ENCODE measurements around the gene RPTOR. TPM values are rescaled to one million over a fixed set of nuclear protein-coding genes. Genes with fewer than 3 reads are reported as not detected.
A peak's percentile ranks its signal among the peaks of the same experiment; 100 is the strongest.

Gene RPTOR
- total RNA-seq, 1 donor from 2014 or later: 53.7 TPM

DNA sequence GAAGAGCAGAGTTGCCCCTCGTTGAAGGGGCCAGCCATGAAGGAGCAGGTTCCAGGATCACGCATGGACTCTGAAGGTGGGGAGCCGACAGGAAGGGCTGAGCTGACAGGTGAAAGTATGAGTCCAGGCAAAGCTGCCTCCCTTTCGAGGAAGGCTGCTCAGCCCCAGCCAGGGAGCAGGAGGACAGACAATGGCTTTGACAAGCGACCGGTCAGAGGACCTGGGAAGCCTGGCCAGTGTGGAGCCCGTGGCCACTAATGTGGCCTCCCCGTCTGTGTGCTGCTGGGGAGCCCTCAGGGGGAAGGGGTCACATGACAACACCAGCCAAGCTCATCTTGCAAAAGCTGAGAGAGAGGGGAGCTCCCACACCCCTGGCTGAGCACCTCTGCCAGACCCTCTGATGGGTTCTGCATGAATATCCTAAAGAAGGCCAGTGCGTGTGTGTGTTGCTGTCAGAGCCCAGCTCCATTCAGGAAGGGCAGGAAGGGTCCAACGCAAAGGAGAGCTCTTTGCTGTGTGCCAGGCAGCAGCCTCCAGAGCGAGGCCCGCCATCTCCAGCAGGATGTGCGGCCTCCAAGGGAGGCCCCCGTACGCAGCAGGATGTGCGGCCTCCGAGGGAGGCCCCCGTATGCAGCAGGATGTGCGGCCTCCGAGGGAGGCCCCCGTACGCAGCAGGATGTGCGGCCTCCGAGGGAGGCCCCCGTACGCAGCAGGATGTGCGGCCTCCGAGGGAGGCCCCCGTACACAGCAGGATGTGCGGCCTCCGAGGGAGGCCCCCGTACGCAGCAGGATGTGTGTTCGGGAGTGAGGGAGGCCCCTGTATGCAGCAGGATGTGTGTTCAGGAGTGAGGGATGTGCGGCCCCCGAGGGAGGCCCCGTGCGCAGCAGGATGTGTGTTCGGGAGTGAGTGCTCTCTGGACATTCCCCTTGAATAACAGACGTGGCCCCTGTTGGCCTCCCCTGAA, 344.9 kb downstream of the RPTOR start:
- H3K36me3 Mint-ChIP-seq: peaks cover 15% of the 10 kb centered on the region
- no peaks in the 10 kb centered on the region for H3K9me3 Mint-ChIP-seq
- DNase-seq (ENCODE audit: low spot score in 2 of 2, unreplicated experiment in 2 of 2): no peak
- H3K4me3 Mint-ChIP-seq: no peak overlapping the region
- no peaks in the 10 kb centered on the region for H3K27me3 Mint-ChIP-seq (ENCODE audit: low read depth)
- H3K27ac Mint-ChIP-seq: no peak overlapping the region
- H3K4me1 Mint-ChIP-seq: peaks cover 8% of the 10 kb centered on the region
- TF ChIP-seq, protein P1, sequence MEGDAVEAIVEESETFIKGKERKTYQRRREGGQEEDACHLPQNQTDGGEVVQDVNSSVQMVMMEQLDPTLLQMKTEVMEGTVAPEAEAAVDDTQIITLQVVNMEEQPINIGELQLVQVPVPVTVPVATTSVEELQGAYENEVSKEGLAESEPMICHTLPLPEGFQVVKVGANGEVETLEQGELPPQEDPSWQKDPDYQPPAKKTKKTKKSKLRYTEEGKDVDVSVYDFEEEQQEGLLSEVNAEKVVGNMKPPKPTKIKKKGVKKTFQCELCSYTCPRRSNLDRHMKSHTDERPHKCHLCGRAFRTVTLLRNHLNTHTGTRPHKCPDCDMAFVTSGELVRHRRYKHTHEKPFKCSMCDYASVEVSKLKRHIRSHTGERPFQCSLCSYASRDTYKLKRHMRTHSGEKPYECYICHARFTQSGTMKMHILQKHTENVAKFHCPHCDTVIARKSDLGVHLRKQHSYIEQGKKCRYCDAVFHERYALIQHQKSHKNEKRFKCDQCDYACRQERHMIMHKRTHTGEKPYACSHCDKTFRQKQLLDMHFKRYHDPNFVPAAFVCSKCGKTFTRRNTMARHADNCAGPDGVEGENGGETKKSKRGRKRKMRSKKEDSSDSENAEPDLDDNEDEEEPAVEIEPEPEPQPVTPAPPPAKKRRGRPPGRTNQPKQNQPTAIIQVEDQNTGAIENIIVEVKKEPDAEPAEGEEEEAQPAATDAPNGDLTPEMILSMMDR (IDR thresholded peaks at IDR 0.05; ENCODE audit: unreplicated experiment): no peak

DNA sequence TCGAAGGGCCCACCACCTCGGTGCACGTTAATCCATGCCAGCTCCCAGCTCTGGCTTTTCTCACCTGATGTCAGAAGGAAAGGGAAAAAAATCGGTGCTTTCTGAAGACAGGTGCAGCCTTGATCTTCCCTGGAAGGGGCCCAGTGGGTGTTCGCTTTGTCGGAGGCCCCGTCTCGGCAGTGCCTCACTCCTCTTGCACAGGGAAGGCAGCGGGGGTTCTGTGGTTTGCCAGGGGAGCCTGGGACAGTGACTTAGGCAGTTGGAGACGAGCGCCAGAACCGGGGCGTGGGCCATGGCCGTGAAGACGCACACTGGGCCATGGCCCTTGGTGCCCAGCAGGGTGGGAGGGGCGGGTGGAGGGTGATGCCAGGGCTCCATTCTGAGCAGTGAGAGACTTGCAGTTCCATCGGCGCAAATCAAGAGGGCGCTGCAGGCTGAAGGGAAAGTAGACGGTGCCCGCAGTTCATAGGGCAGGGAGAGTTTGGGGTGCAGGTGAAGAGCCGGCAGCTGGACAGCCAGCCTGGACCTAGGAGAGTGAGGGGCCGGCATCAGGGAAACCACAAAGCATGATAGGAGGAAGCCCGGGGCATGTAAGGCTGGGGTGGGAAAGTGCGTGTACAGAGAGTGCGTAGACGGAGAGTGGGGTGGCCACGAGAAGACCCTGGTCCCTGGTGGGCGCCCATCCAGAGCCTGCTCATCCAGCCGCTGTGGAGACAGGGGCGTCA, 345.7 kb downstream of the RPTOR start:
- TF ChIP-seq, protein P1 (IDR thresholded peaks at IDR 0.05; ENCODE audit: unreplicated experiment): no peak
- Mint-ChIP-seq H3K4me1 (peaks cover 8% of the 10 kb centered on the region), H3K36me3 (peaks cover 17% of the 10 kb centered on the region), H3K27ac (no peak overlapping the region), H3K27me3 (ENCODE audit: low read depth) (no peaks in the 10 kb centered on the region), H3K9me3 (no peaks in the 10 kb centered on the region), H3K4me3 (no peak overlapping the region)
- DNase-seq (ENCODE audit: low spot score in 2 of 2, unreplicated experiment in 2 of 2): peak in 1 of 2 experiments; percentile 16

DNA sequence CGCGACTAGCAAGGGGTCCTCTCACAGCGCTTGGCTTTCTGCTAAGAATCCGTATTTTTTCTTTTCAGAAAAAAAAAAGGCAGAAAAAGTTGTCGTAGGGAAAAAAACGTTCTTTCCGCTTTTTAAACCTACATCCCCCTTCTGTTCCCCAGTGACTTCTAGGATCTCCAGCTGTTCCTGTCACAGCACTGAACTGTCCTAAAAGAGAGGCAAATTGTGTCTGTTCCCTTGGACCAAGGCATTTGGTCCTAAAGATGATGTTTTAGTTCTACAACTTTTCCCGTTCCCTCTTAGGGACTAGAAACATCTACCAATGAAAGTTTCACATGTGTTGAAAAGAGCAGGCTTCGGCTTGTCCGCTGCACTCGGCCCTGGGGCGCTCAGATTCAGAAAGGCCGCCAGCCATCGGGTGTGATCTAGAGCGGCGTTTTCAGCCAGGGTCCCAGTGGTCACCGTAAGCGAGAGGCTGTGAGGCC, 346.3 kb downstream of the RPTOR start:
- Mint-ChIP-seq H3K27ac (no peak overlapping the region), H3K36me3 (peaks cover 14% of the 10 kb centered on the region), H3K27me3 (ENCODE audit: low read depth) (no peaks in the 10 kb centered on the region), H3K4me1 (peaks cover 8% of the 10 kb centered on the region), H3K4me3 (no peak overlapping the region), H3K9me3 (no peaks in the 10 kb centered on the region)
- TF ChIP-seq, protein P1 (IDR thresholded peaks at IDR 0.05; ENCODE audit: unreplicated experiment): no peak
- DNase-seq (ENCODE audit: low spot score in 2 of 2, unreplicated experiment in 2 of 2): no peak

DNA sequence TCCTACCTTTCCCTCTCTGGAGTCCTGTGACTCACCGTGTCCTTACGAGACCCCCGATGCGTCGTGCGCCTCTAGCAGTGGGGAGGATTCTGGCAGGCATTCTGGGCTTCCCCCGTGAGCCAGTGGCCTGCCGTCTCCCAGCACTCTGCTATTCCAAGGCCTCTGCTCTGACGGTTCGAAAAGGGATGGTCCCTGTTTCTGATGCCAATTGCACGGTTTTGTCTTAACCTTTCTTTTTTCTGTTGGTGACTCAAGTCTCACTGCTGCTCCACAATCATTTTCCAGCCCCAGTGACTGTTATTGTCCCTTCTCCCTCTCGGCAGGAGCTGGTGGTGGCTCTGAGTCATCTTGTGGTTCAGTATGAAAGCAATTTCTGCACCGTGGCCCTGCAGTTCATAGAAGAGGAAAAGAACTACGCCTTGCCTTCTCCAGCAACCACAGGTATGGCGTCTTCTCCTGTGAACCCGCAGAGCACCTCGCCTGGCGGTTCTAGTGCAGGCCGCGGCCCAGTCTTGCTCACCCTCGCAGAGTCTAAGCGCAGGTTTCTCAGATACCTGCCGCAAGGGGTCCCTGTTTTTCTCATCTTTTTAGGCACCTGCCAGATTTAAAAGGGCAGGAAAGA, 346.9 kb downstream of the RPTOR start:
- H3K4me3 Mint-ChIP-seq: no peak overlapping the region
- H3K9me3 Mint-ChIP-seq: no peaks in the 10 kb centered on the region
- H3K36me3 Mint-ChIP-seq: peaks cover 12% of the 10 kb centered on the region
- no peaks in the 10 kb centered on the region for H3K27me3 Mint-ChIP-seq (ENCODE audit: low read depth)
- TF ChIP-seq, protein P1 (IDR thresholded peaks at IDR 0.05; ENCODE audit: unreplicated experiment): no peak
- H3K27ac Mint-ChIP-seq: no peak overlapping the region
- no peak for DNase-seq (ENCODE audit: low spot score in 2 of 2, unreplicated experiment in 2 of 2)
- H3K4me1 Mint-ChIP-seq: peaks cover 8% of the 10 kb centered on the region

DNA sequence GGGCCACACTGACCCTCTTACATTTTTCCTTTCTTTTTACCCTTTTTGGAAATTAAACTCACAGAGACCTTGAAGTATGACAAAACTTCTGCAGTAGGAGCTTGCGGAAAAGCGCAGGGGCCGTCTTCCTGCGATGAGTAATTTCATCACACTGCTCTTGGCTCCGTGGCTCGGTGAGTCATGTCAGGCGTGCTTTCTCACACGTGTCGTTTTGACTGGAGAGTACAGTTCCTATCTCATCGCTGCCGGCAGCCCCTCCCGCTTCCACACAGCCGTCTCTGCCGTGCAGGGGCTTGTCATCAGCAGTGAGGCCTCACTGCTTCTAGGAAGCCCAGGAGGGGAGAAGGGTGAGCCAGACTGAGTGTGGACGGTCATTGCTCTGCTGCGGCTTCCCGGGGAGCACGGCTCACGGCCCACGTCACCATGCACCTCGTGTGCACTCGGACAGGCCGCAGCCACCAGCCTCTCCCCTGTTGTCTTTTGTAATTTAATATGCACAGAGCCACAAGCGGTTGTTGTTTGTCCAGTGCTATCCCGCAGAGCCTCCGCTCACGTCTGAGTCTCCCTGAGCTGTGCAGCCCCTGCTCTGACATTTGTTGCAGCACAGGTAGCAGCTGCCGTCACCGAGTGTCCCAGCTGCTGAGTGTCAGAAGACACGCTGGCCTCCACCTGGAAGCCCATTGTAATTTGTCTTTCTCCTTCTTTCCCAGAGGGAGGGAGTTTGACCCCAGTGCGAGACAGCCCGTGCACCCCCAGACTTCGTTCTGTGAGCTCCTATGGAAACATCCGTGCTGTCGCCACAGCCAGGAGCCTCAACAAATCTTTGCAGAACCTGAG, 347.6 kb downstream of the RPTOR start:
- TF ChIP-seq, protein P1 (IDR thresholded peaks at IDR 0.05; ENCODE audit: unreplicated experiment): no peak
- no peak for DNase-seq (ENCODE audit: low spot score in 2 of 2, unreplicated experiment in 2 of 2)
- H3K27ac Mint-ChIP-seq: no peak overlapping the region
- H3K27me3 Mint-ChIP-seq (ENCODE audit: low read depth): no peaks in the 10 kb centered on the region
- H3K9me3 Mint-ChIP-seq: no peaks in the 10 kb centered on the region
- H3K4me1 Mint-ChIP-seq: peaks cover 8% of the 10 kb centered on the region
- peaks cover 15% of the 10 kb centered on the region for H3K36me3 Mint-ChIP-seq
- H3K4me3 Mint-ChIP-seq: no peak overlapping the region

Data from mesothelial cell of epicardium (in vitro differentiated cells).